ENCODE data around the gene PRB2.

DNA sequence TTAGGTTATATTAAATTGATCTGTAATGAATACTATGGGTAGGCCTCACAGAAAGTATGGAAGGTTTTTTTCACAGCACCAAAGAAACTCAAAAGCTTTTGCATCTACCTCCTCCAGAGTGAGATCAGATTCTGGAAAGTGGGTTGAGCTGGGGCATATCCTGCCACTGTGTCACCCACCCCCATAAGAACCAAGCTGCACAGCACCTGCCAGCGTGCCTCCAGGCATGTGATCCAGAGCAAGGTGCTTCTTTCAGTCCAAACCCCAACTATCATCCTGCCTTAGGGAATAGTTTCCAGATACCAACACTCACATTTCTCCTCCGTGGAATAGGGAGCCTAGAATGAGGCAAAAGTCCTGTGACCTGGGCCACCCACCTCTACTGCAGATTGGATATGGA, 42.6 kb upstream of the PRB2 start:
- TF ChIP-seq, protein P1, sequence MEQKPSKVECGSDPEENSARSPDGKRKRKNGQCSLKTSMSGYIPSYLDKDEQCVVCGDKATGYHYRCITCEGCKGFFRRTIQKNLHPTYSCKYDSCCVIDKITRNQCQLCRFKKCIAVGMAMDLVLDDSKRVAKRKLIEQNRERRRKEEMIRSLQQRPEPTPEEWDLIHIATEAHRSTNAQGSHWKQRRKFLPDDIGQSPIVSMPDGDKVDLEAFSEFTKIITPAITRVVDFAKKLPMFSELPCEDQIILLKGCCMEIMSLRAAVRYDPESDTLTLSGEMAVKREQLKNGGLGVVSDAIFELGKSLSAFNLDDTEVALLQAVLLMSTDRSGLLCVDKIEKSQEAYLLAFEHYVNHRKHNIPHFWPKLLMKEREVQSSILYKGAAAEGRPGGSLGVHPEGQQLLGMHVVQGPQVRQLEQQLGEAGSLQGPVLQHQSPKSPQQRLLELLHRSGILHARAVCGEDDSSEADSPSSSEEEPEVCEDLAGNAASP (IDR thresholded peaks at IDR 0.05) = no peak
- TF ChIP-seq HNRNPK (IDR thresholded peaks at IDR 0.05; ENCODE audit: low read depth, low read length, poor library complexity, severe bottlenecking) (no peak), KDM1A (IDR thresholded peaks at IDR 0.05) (no peak), ZNF354B (CRISPR knock-in tag; IDR thresholded peaks at IDR 0.05) (no peak), ESRRA (IDR thresholded peaks at IDR 0.05; ENCODE audit: borderline replicate concordance, low read depth) (no peak)

Data from K562 (cell line).